SHP77 treated with DMSO at 0.1 percent for 48 hours (cell line): ENCODE data around the gene SCGB3A1.

Experiments used
- DNase-seq: peaks from one replicate; lab custom pipeline; 2025; lab: John Stamatoyannopoulos, UW

Gene SCGB3A1

GRCh38 chr5:180604271-180604670, 13.0 kb upstream of the SCGB3A1 start:
- DNase-seq, result no peak

- no peak for DNase-seq
Measured at GRCh38 chr5:180603076-180603594, 11.8 kb upstream of the SCGB3A1 start.

GRCh38 chr5:180602481-180603075, 11.3 kb upstream of the SCGB3A1 start:
- DNase-seq, result no peak

GRCh38 chr5:180601591-180602480, 10.5 kb upstream of the SCGB3A1 start:
- DNase-seq, result no peak

GRCh38 chr5:180600554-180601041, 9.3 kb upstream of the SCGB3A1 start:
- DNase-seq, result no peak

GRCh38 chr5:180599981-180600553, 8.8 kb upstream of the SCGB3A1 start:
- no peak for DNase-seq

- no peak for DNase-seq
Measured at GRCh38 chr5:180599590-180599914, 8.3 kb upstream of the SCGB3A1 start.

GRCh38 chr5:180598797-180599589, 7.7 kb upstream of the SCGB3A1 start:
- DNase-seq, result no peak

GRCh38 chr5:180598316-180598701, 7.0 kb upstream of the SCGB3A1 start:
- no peak for DNase-seq

GRCh38 chr5:180596668-180597231, 5.5 kb upstream of the SCGB3A1 start:
- DNase-seq, result no peak

GRCh38 chr5:180596115-180596667, 4.9 kb upstream of the SCGB3A1 start:
- no peak for DNase-seq

GRCh38 chr5:180595381-180596114, 4.2 kb upstream of the SCGB3A1 start:
- no peak for DNase-seq

GRCh38 chr5:180595046-180595379, 3.7 kb upstream of the SCGB3A1 start:
- DNase-seq, result no peak

- DNase-seq, result no peak
Measured at GRCh38 chr5:180594311-180595045, 3.2 kb upstream of the SCGB3A1 start.

- DNase-seq, result no peak
Measured at GRCh38 chr5:180593446-180594206, 2.3 kb upstream of the SCGB3A1 start.

GRCh38 chr5:180592176-180592575, 877 bp upstream of the SCGB3A1 start:
- DNase-seq, result no peak

- no peak for DNase-seq
Measured at GRCh38 chr5:180590543-180591310, 572 bp downstream of the SCGB3A1 start.

- DNase-seq, result no peak
Measured at GRCh38 chr5:180589771-180590542, 1.3 kb downstream of the SCGB3A1 start.
